MM.1S (cell line): ENCODE measurements around the gene ECHDC3.

Experiments used
- DNase-seq: peaks from one replicate; pipeline ENCODE4 v3.0.0-alpha.2; 2015
- H2AFZ ChIP-seq: fragments of 300-600 bp; sonication (generic); 2 replicates; pipeline ENCODE4 v1.6.0; 2016; ENCODE audit warnings: antibody characterized with exemption, low read length
- H3F3A ChIP-seq: fragments of 300-600 bp; sonication (generic); 2 replicates; pipeline ENCODE4 v1.6.1; 2016; ENCODE audit warnings: mild to moderate bottlenecking, antibody characterized with exemption, low read length, moderate library complexity, mixed read lengths; ENCODE audit not compliant: insufficient read depth
- H3K27ac ChIP-seq: fragments of 300-600 bp; sonication (generic); 2 replicates; pipeline ENCODE4 v1.5.1; 2016; ENCODE audit warnings: mild to moderate bottlenecking, low read length
- H3K27me3 ChIP-seq: fragments of 300-600 bp; sonication (generic); replicated peaks from 2 replicates; pipeline ENCODE4 v1.6.0; 2016; ENCODE audit warnings: low read length; ENCODE audit not compliant: insufficient read depth
- H3K36me3 ChIP-seq: fragments of 300-600 bp; sonication (generic); replicated peaks from 2 replicates; pipeline ENCODE4 v1.6.1; 2016; ENCODE audit warnings: mild to moderate bottlenecking, low read length, mixed read lengths; ENCODE audit not compliant: insufficient read depth
- H3K4me1 ChIP-seq: fragments of 300-600 bp; sonication (generic); 2 replicates; pipeline ENCODE4 v1.6.1; 2016; ENCODE audit warnings: low read length, mixed read lengths
- H3K4me2 ChIP-seq: fragments of 300-600 bp; sonication (generic); 2 replicates; pipeline ENCODE4 v1.6.0; 2016; ENCODE audit warnings: low read depth, low read length
- H3K4me3 ChIP-seq: fragments of 300-600 bp; sonication (generic); 2 replicates; pipeline ENCODE4 v1.5.1; 2016; ENCODE audit warnings: low read length, mixed read lengths
- H3K79me2 ChIP-seq: fragments of 300-600 bp; sonication (generic); 2 replicates; pipeline ENCODE4 v1.6.1; 2016; ENCODE audit warnings: mixed run types, low read length, mixed read lengths
- H3K9ac ChIP-seq: fragments of 300-600 bp; sonication (generic); 2 replicates; pipeline ENCODE4 v1.6.1; 2016; ENCODE audit warnings: low read length, mixed read lengths
- H3K9me2 ChIP-seq: fragments of 300-600 bp; sonication (generic); replicated peaks from 2 replicates; pipeline ENCODE4 v1.6.1; 2016; ENCODE audit warnings: mild to moderate bottlenecking, low read length, mixed read lengths; ENCODE audit not compliant: insufficient read depth
- H3K9me3 ChIP-seq: fragments of 300-600 bp; sonication (generic); replicated peaks from 2 replicates; pipeline ENCODE4 v1.6.1; 2016; ENCODE audit warnings: mild to moderate bottlenecking, low read length, mixed read lengths; ENCODE audit not compliant: insufficient read depth
- H4K20me1 ChIP-seq: fragments of 300-600 bp; sonication (generic); 2 replicates; pipeline ENCODE4 v1.6.1; 2016; ENCODE audit warnings: mild to moderate bottlenecking, low read length, moderate library complexity, mixed read lengths; ENCODE audit not compliant: insufficient read depth
- EZH2 ChIP-seq: fragments of 300-600 bp; sonication (generic); optimal IDR thresholded peaks from 2 replicates; pipeline ENCODE3; 2017; ENCODE audit warnings: low read depth, mild to moderate bottlenecking, antibody characterized with exemption, low read length, mixed read lengths
- EZH2phosphoT487 ChIP-seq: fragments of 300-600 bp; sonication (generic); IDR thresholded peaks from 2 replicates; pipeline ENCODE4 v1.6.1; 2018; ENCODE audit warnings: antibody characterized with exemption, low read length
- TF ChIP-seq, protein P1 (sequence below): fragments of 300-600 bp; sonication (generic); IDR thresholded peaks from 2 replicates; pipeline ENCODE4 v1.5.1; 2016; ENCODE audit warnings: antibody characterized with exemption, low read length, mixed read lengths

Gene ECHDC3

GRCh38 chr10:11723359-11723758, 18.8 kb upstream of the ECHDC3 start:
- TF ChIP-seq EZH2phosphoT487 (no peak), EZH2 (no peak)
- TF ChIP-seq, protein P1, sequence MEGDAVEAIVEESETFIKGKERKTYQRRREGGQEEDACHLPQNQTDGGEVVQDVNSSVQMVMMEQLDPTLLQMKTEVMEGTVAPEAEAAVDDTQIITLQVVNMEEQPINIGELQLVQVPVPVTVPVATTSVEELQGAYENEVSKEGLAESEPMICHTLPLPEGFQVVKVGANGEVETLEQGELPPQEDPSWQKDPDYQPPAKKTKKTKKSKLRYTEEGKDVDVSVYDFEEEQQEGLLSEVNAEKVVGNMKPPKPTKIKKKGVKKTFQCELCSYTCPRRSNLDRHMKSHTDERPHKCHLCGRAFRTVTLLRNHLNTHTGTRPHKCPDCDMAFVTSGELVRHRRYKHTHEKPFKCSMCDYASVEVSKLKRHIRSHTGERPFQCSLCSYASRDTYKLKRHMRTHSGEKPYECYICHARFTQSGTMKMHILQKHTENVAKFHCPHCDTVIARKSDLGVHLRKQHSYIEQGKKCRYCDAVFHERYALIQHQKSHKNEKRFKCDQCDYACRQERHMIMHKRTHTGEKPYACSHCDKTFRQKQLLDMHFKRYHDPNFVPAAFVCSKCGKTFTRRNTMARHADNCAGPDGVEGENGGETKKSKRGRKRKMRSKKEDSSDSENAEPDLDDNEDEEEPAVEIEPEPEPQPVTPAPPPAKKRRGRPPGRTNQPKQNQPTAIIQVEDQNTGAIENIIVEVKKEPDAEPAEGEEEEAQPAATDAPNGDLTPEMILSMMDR: no peak
- H4K20me1 ChIP-seq: no peaks in the 10 kb centered on the region
- no peak overlapping the region for H2AFZ ChIP-seq
- H3K79me2 ChIP-seq: no peaks in the 10 kb centered on the region
- no peak overlapping the region for H3K4me3 ChIP-seq
- peaks cover 81% of the 10 kb centered on the region for H3K27me3 ChIP-seq
- no peaks in the 10 kb centered on the region for H3K9me2 ChIP-seq
- H3K9ac ChIP-seq: no peak overlapping the region
- peaks cover under 1% of the 10 kb centered on the region; the same call in 1 of the 2 replicates for H3F3A ChIP-seq
- H3K4me2 ChIP-seq: no peak overlapping the region
- H3K36me3 ChIP-seq: no peaks in the 10 kb centered on the region
- no peak overlapping the region for H3K27ac ChIP-seq
- no peaks in the 10 kb centered on the region for H3K9me3 ChIP-seq
- DNase-seq: no peak
- no peaks in the 10 kb centered on the region for H3K4me1 ChIP-seq

GRCh38 chr10:11724938-11725776, 17.0 kb upstream of the ECHDC3 start:
- H3K9ac ChIP-seq: no peak overlapping the region
- H3K9me3 ChIP-seq: no peaks in the 10 kb centered on the region
- H3K4me1 ChIP-seq: no peaks in the 10 kb centered on the region
- H3K9me2 ChIP-seq: no peaks in the 10 kb centered on the region
- H3K27me3 ChIP-seq: peaks cover 71% of the 10 kb centered on the region
- no peak overlapping the region for H3K4me2 ChIP-seq
- peak; percentile 56 for DNase-seq
- no peaks in the 10 kb centered on the region for H3K36me3 ChIP-seq
- H3K79me2 ChIP-seq: no peaks in the 10 kb centered on the region
- no peak for TF ChIP-seq EZH2phosphoT487
- no peak for TF ChIP-seq EZH2
- TF ChIP-seq, protein P1: peak; percentile 76
- no peak overlapping the region for H3K4me3 ChIP-seq
- no peak overlapping the region for H2AFZ ChIP-seq
- H3F3A ChIP-seq: no peaks in the 10 kb centered on the region
- no peak overlapping the region for H3K27ac ChIP-seq
- H4K20me1 ChIP-seq: no peaks in the 10 kb centered on the region

DNA sequence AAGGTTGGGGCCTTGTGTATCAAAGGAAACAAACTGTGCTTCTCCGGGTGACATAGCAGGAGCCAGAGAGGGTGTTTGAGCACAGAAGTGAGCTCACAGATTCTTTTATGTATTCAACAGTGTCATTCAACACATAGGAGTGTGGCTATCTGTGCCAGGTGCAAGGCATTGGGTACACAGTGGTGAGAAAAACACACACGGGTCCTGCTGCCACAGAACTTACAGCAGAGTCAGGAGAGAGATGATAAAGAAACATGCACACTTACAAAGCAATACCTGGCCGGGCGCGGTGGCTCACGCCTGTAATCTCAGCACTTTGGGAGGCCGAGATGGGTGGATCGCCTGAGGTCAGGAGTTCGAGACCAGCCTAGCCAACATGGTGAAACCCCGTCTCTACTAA, 16.3 kb upstream of the ECHDC3 start:
- Histone ChIP-seq H3K4me3 (no peak overlapping the region), H3K4me2 (no peak overlapping the region), H3K27me3 (peaks cover 63% of the 10 kb centered on the region), H3K9me3 (no peaks in the 10 kb centered on the region), H3F3A (no peaks in the 10 kb centered on the region), H3K9me2 (no peaks in the 10 kb centered on the region), H4K20me1 (no peaks in the 10 kb centered on the region), H3K4me1 (no peaks in the 10 kb centered on the region), H3K36me3 (no peaks in the 10 kb centered on the region), H3K79me2 (no peaks in the 10 kb centered on the region), H3K27ac (no peak overlapping the region), H2AFZ (no peak overlapping the region), H3K9ac (no peak overlapping the region)
- no peak for TF ChIP-seq EZH2phosphoT487
- no peak for TF ChIP-seq EZH2
- TF ChIP-seq, protein P1: no peak
- no peak for DNase-seq
